Right cardiac atrium (tissue), 5 donors: ENCODE measurements around the gene BTG4. TPM values are rescaled to one million over a fixed set of nuclear protein-coding genes. Genes with fewer than 3 reads are reported as not detected.

ENCODE experiments used
- ATAC-seq, 2 donors: fragments of 200-7000 bp; cut with Tn5 transposase; one replicate each; pipeline versions ENCODE4 v1.8.0 to v1.9.1; 2020; ENCODE audit warnings: moderate library complexity in 2 of 2, mild to moderate bottlenecking in 1 of 2
- DNase-seq, 3 donors: peaks; one replicate each; pipeline ENCODE4 v3.0.0-alpha.2; 2020
- H3K27ac ChIP-seq: one replicate; pipeline ENCODE4 v1.5.1; 2013; ENCODE audit warnings: mild to moderate bottlenecking, low read length, control low read depth, moderate library complexity
- H3K27me3 ChIP-seq: one replicate; pipeline ENCODE4 v1.6.1; 2013; ENCODE audit not compliant: control insufficient read depth, insufficient read depth
- H3K4me1 ChIP-seq: one replicate; pipeline ENCODE4 v1.6.1; 2013; ENCODE audit warnings: low read length; ENCODE audit not compliant: control insufficient read depth, insufficient read depth
- H3K4me3 ChIP-seq: one replicate; pipeline ENCODE4 v1.5.1; 2013; ENCODE audit warnings: low read length, control low read depth
- H3K9me3 ChIP-seq: one replicate; pipeline ENCODE4 v1.6.1; 2013; ENCODE audit warnings: low read length; ENCODE audit not compliant: control insufficient read depth
- WGBS: extraction: QIAGEN DNeasy Blood & Tissue Kit; methylation state at CpG from one replicate; pipeline ENCODE4 v1.1.7; 2013; 5-methylcytosine and 5-hydroxymethylcytosine counted together
- intact Hi-C, 4 donors: fragments of 100-400 bp; cut with DNase I; formaldehyde crosslinking; loops; one replicate each; pipeline versions ENCODE4 v1.11.0 to v1.14.0; 2022 to 2023
- long read RNA-seq, 4 donors: library from polyadenylated mRNA; unstranded; transcript quantifications; one replicate each; pipeline ENCODE4 v2.0.0, GENCODE V29; 2020 to 2021
- polyA plus RNA-seq: library from polyadenylated mRNA; stranded (reverse); fragments of 200-250 nt; gene quantifications from one replicate; pipeline ENCODE4 v1.2.3, GENCODE V29; 2013
- total RNA-seq, 4 donors: library from RNA; stranded (reverse); fragmentation: NEBNext Ultra II Directional; extraction: Animal tissue kit (Norgen Biotek cat#: 25700); gene quantifications; one replicate each; pipeline ENCODE4 v1.2.1, GENCODE V29; 2021
- donor health status: healthy with polysubstance abuse.
- donor health status: DM: no; HTN: yes; CAD: no.
- donor health status: DM: no; HTN: no; CAD: no.
- donor health status: DM: no; HTN: yes; CAD: no; lungs with severe emphysema.
- donor health status: DM: yes; HTN: yes; CAD: no.

BTG4 gene
- not detected for total RNA-seq
- not detected for polyA plus RNA-seq
- long read RNA-seq, donor 1: 0 reads
- long read RNA-seq, donor 2: 0 reads
- long read RNA-seq, donor 3: 0 reads
- long read RNA-seq, donor 4: 0 reads

DNA sequence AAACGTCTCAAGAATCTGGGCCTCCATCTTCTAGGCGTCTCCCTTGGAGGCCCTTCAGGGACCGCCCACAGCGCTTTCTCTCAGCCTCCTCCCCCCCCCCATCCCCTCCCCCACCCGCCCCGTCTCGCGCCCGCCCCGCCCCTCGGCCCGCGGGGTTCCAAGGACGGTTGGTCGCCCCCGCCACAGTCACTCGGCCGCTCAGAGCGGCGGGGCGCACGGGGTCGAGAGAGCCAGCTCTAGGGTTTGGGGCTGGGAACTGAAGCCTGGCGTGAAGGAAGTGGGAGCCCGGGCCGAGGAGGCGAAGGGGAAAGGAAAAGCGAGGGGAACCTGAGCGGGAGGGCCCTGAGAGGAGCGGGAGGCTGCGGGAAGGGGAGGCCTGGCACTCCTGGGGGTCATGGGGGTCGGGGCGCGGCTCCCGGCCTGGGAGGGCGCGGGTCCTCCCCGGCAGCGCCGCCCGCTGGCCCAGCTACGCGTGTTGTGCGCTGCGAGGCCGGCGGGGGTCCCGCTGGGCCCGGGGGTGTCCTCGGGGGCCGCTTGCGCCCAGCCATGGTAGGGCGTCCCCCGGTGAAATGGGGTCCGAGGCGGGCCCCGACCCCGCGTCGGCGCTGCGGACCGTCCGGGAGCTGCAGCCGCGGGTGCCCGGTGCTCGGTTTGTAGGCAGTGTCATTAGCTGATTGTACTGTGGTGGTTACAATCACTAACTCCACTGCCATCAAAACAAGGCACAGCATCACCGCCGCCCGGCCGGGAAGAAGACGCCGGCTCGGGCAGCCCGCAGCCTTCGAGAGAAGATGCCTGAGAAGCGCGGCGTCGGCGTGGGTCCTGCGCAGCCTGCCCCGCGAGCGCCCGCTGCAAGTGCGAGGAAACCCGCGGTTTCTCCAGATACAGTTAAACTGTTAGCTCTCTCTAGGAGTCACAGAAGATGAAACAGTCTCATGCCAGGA lies at the start of gene BTG4:
TSS of gene BTG4 (minus strand) at position 91 of the 944 bp plus-strand sequence. CDS start 13,610 bp downstream, outside the sequence.
- H3K4me3 ChIP-seq: peak within 1 kb of the TSS; percentile 82
- WGBS: 3% methylated on average over 90 of the region's 90 CpGs
- H3K9me3 ChIP-seq: no peaks in the 10 kb centered on the region
- no peaks in the 10 kb centered on the region for H3K27me3 ChIP-seq
- intact Hi-C loops: no loop called here
- H3K4me1 ChIP-seq: peaks cover 5% of the 10 kb centered on the region
- H3K27ac ChIP-seq: no peak within 1 kb of the TSS
- ATAC-seq (peak; percentile 41 to 56), DNase-seq (peak; percentile 16 to 58 (median 49))

DNA sequence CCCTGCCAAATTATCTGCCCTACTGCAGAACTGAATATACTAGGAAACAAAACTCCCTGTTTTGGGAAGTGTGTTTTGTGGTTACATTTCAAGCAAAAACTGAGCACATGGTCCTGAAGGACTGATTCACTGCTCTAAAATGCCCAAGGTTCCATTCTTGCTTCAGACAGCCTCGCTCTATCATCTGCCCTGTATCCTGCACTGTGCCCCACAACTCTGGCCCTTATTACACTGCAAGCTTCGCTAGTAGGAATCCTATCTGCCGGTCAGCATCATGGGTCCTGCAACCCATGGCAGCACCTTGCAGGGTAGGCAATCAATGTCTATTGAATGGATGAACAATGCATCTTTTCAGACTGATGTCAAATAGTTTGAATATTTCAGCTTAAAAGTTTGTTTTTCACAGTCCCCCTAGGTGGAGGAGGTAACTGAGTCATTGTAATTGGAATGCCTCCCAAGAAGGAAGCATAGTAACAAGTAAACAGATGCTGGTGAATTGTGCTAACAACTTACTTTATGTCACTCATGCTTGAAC lies 49.7 kb upstream of the BTG4 start:
- WGBS: 90% methylated on average over 3 of the region's 3 CpGs
- intact Hi-C loops: loop anchor here in 2 of 4 donors (10.0 kb wide), 2 partner anchors 107 to 283 kb away; no protein-coding TSS in a partner anchor

DNA sequence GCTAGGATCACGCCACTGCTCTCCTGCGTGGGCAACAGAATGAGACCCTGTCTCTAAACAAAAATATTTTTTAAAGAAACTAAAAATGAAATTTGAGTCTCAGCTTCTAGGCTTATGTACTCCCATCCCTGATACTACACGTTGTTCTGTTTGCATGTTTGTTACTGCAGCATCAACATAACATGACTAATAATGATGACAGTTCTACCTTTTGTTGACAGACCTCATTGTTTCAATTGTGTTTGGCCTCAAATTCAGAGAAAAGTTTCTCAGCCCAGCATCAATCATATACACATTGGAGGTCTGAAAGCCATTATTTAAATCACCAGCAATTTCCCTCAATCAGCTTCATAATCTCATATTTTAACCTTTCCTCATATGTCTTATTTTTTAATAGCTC lies 49.1 kb upstream of the BTG4 start:
- Histone ChIP-seq H3K9me3 (no peaks in the 10 kb centered on the region), H3K27me3 (no peaks in the 10 kb centered on the region), H3K27ac (no peak overlapping the region), H3K4me3 (no peak overlapping the region), H3K4me1 (peaks cover 2% of the 10 kb centered on the region)
- ATAC-seq (no peak), DNase-seq (no peak)
- intact Hi-C loops: loop anchor here in 2 of 4 donors (10.0 kb wide), 2 partner anchors 107 to 283 kb away; no protein-coding TSS in a partner anchor
- 85% methylated on average over 3 of the region's 3 CpGs for WGBS

More for the DNA sequence above, 49.7 kb upstream of the BTG4 start:
- H3K27ac ChIP-seq: no peak overlapping the region
- no peaks in the 10 kb centered on the region for H3K27me3 ChIP-seq
- no peak for DNase-seq
- no peak for ATAC-seq
- no peak overlapping the region for H3K4me3 ChIP-seq
- peaks cover 2% of the 10 kb centered on the region for H3K4me1 ChIP-seq
- H3K9me3 ChIP-seq: no peaks in the 10 kb centered on the region

DNA sequence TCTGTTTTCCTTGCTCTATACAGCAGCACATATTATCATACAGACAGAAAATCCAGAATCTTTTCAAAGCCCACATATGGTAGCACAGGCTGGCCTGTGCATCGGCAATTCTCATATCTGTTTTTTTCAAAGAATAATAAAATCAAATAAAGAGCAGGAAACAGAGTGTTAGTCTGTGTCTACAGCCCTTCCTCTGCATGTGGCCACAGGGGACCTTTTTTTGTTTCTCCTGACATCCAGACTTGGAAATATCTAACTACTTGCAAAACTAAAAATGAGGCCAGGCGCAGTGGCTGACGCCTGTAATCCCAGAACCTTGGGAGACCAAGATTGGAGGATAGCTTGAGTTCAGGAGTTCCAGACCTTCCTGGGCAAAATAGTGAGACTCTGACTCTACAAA lies 48.6 kb upstream of the BTG4 start:
- H3K4me3 ChIP-seq: no peak overlapping the region
- 54% methylated on average over 3 of the region's 3 CpGs for WGBS
- H3K4me1 ChIP-seq: peaks cover 2% of the 10 kb centered on the region
- no peaks in the 10 kb centered on the region for H3K9me3 ChIP-seq
- ATAC-seq (peak in 1 of 2 donors; percentile 41), DNase-seq (no peak)
- no peaks in the 10 kb centered on the region for H3K27me3 ChIP-seq
- H3K27ac ChIP-seq: no peak overlapping the region
- intact Hi-C loops: loop anchor here in 2 of 4 donors (10.0 kb wide), 2 partner anchors 106 to 284 kb away; no protein-coding TSS in a partner anchor

DNA sequence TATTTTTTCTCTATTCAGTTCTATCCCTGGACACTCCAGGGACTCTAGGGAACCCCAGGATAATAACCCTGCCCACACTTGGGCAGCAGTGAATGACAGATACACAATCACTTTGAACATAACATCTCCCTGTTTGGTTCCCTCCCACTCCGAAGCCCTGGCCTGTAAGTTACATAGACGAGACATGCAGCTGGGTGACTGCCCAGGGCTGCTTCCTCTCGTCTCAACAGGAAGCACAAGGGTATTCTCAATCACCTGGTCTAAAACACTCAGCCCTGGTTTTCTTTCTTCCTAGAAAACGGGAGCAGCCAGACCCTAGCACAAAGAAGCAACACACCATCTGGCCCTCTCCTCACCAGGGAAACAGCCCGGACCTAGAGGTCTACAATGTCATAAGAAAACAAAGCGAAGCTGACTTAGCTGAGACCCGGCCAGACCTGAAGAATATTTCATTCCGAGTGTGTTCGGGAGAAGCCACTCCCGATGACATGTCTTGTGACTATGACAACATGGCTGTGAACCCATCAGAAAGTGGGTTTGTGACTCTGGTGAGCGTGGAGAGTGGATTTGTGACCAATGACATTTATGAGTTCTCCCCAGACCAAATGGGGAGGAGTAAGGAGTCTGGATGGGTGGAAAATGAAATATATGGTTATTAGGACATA lies 47.7 kb upstream of the BTG4 start:
- no peaks in the 10 kb centered on the region for H3K27me3 ChIP-seq
- DNase-seq: no peak
- no peaks in the 10 kb centered on the region for H3K9me3 ChIP-seq
- ATAC-seq: peak in 1 of 2 donors; percentile 39
- no peak overlapping the region for H3K27ac ChIP-seq
- 70% methylated on average over 11 of the region's 11 CpGs for WGBS
- peaks cover 2% of the 10 kb centered on the region for H3K4me1 ChIP-seq
- H3K4me3 ChIP-seq: no peak overlapping the region
- intact Hi-C loops: loop anchor here in 2 of 4 donors (10.0 kb wide), 2 partner anchors 105 to 285 kb away; no protein-coding TSS in a partner anchor

DNA sequence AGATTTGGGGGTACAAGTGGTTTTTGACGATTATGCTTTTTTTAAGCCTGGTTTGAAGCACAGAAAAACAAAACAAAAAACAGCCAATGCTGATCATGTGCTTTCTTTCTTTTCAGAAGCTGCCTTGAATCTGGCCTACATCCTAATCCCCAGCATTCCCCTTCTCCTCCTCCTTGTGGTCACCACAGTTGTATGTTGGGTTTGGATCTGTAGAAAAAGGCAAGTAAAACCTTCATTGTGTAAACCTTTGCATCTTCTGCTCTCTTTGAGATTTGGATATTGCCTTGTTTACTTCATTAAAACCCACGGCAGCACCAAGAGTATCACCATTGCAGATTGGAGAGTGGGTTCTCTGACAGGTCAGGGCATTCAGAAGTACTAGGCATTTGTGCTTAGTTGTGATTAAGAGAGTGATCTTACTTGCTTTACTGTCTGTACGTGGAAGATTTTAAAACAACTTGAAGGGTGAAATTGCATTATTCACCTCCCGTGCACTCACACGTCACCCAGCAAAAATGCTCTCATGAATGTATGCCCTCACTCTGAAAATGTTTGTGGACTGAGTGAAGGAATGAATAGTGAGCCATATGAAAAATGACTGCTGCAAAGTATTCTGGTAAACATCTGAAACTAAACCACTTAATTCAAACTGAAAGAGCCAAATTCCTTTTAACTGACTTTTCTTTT lies 45.4 kb upstream of the BTG4 start:
- intact Hi-C loops: no loop called here
- Histone ChIP-seq H3K4me1 (peaks cover 2% of the 10 kb centered on the region), H3K27ac (no peak overlapping the region), H3K9me3 (no peaks in the 10 kb centered on the region), H3K27me3 (no peaks in the 10 kb centered on the region), H3K4me3 (no peak overlapping the region)
- no peak for DNase-seq
- ATAC-seq: no peak
- 83% methylated on average over 5 of the region's 5 CpGs for WGBS

DNA sequence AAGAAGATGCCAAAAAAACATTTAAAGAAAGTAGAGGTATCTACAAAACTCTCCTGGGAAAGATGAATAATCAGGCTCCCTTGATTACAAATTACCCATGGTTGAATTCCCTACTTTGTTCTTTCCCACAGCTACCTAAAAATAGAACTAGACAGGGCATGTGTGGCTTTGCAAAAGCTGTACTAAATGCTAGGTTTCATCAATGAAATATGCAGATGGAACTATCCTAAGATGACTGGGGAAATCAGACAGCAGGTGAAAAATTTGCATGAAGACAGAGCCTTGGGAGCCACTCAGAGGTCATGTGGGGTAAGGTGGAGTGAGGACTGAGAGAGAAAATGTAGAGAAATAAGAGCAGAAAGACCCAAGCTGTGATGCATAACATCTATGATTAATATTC lies 43.1 kb upstream of the BTG4 start:
- Histone ChIP-seq H3K9me3 (no peaks in the 10 kb centered on the region), H3K27me3 (no peaks in the 10 kb centered on the region), H3K4me3 (no peak overlapping the region), H3K4me1 (no peaks in the 10 kb centered on the region), H3K27ac (no peak overlapping the region)
- intact Hi-C loops: no loop called here
- ATAC-seq (no peak), DNase-seq (no peak)

DNA sequence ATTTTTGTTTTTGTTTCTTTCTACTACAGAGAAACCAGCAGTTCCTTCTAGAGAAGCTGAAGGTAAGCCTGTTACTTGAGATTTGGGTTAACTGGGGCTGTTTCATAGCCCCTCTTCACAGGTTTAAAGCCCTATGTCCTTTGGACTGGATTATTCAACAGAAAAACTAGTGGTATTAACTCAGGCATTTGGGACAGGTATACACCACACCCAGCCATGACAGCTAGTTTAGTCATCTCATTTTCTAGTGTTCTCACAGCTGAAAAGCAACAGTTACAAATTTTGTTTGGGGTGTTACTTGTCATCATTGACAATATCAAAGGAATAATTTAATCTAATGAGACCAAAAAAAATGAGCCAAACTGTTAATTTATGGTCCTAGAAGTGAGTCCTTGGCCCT lies 42.3 kb upstream of the BTG4 start:
- no peak overlapping the region for H3K4me3 ChIP-seq
- no peaks in the 10 kb centered on the region for H3K4me1 ChIP-seq
- H3K27ac ChIP-seq: no peak overlapping the region
- H3K9me3 ChIP-seq: no peaks in the 10 kb centered on the region
- DNase-seq: no peak
- intact Hi-C loops: no loop called here
- H3K27me3 ChIP-seq: no peaks in the 10 kb centered on the region
- no peak for ATAC-seq

DNA sequence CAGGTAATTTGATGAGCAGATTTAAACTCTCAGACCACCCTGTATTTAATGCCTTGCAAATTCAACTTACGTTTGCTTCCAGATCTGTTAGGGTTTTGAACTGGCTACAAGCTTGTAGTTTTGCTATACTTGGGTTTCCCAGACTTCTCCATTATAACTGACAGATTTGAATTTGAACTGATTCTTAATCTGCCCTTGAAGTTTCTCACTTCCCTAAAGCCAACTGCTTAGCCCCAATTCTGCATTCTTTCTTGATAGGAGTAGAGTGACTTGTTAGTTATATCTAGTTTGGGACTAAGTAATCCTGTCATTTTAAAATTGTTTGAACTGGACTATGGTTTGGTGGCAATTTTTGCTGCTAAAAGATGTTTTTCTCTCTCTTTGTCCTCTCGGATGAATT lies 38.1 kb upstream of the BTG4 start:
- no peak for DNase-seq

DNA sequence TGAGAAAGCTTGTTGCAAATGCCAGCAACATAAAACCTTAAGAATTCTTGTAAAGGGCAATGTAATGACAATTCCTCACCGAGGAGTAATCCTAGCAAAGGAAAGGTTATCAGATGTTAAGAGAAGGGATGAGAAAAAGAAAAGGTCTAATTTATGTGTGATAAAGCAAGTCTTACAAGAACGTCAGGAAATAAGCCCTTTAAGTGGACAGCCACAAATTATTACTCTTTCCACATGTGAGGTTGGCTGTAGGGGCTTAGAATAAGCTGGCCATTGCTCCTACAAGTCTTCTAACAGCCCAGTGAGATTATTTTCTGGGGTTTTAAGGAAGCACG lies 37.6 kb upstream of the BTG4 start:
- WGBS: 81% methylated on average over 3 of the region's 3 CpGs
- ATAC-seq: no peak
- intact Hi-C loops: no loop called here

More for the DNA sequence above, 38.1 kb upstream of the BTG4 start:
- intact Hi-C loops: no loop called here
- no peaks in the 10 kb centered on the region for H3K27me3 ChIP-seq
- no peaks in the 10 kb centered on the region for H3K9me3 ChIP-seq
- no peak overlapping the region for H3K4me3 ChIP-seq
- no peak overlapping the region for H3K27ac ChIP-seq
- ATAC-seq: no peak
- 81% methylated on average over 2 of the region's 2 CpGs for WGBS
- no peaks in the 10 kb centered on the region for H3K4me1 ChIP-seq

More for the DNA sequence above, 37.6 kb upstream of the BTG4 start:
- Histone ChIP-seq H3K4me1 (no peaks in the 10 kb centered on the region), H3K27me3 (no peaks in the 10 kb centered on the region), H3K9me3 (no peaks in the 10 kb centered on the region), H3K4me3 (no peak overlapping the region), H3K27ac (no peak overlapping the region)
- no peak for DNase-seq
